ENCODE results near the gene LIPE.

Gene LIPE

DNA sequence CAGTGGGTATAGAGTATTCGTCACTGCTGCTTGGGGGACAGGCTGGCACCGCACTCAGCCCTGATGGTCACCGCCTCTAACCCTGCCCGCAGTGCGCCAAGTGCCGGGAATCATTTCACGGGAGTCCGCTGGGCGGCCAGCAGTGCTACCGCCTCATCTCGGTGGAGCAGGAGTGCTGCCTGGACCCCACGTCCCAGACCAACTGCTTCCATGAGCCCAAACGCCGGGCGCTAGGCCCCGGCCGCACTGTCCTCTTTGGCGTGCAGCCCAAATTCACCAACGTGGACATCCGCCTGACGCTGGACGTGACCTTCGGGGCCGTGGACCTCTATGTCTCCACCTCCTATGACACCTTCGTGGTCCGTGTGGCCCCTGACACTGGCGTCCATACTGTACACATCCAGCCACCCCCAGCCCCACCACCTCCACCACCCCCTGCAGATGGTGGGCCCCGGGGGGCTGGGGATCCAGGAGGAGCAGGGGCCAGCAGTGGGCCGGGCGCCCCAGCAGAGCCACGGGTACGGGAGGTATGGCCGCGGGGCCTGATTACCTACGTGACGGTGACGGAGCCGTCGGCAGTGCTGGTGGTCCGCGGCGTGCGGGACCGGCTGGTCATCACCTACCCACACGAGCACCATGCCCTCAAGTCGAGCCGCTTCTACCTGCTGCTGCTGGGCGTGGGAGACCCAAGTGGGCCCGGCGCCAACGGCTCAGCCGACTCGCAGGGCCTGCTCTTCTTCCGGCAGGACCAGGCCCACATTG is 51.6 kb downstream of the LIPE start:
- H3K27ac ChIP-seq, result no peak overlapping the region
- TF ChIP-seq, protein P1, sequence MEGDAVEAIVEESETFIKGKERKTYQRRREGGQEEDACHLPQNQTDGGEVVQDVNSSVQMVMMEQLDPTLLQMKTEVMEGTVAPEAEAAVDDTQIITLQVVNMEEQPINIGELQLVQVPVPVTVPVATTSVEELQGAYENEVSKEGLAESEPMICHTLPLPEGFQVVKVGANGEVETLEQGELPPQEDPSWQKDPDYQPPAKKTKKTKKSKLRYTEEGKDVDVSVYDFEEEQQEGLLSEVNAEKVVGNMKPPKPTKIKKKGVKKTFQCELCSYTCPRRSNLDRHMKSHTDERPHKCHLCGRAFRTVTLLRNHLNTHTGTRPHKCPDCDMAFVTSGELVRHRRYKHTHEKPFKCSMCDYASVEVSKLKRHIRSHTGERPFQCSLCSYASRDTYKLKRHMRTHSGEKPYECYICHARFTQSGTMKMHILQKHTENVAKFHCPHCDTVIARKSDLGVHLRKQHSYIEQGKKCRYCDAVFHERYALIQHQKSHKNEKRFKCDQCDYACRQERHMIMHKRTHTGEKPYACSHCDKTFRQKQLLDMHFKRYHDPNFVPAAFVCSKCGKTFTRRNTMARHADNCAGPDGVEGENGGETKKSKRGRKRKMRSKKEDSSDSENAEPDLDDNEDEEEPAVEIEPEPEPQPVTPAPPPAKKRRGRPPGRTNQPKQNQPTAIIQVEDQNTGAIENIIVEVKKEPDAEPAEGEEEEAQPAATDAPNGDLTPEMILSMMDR (conservative IDR thresholded peaks at IDR 0.05), result no peak

DNA sequence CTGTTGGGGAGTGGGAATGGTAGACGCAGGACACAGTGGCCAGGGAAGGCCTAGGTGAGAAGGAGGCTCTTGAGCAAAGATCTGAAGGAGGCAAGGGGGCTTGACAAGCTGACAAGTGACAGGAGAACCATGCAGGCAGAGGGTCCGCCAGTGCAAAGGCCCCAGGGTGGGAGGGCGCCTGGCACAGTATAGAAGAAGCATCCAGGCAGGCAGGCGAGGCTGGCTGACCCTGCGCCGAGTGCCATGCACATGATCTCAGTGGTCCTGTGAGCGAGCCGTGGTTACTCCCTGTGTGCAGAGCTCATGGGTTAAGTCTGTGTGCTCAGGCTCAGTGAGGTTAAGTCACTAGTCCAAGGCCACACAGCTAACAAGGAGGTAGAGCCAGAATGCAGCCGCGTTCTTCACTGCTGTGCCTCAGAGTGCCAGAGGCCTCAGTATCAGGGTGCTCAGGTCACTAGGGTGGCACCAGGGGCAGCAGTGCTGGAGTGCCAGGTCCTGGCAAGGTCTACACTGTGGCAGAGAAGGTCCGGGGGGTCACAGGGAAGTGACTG is 52.3 kb downstream of the LIPE start:
- TF ChIP-seq, protein P1 (conservative IDR thresholded peaks at IDR 0.05), result no peak
- H3K27ac ChIP-seq, result no peak overlapping the region

DNA sequence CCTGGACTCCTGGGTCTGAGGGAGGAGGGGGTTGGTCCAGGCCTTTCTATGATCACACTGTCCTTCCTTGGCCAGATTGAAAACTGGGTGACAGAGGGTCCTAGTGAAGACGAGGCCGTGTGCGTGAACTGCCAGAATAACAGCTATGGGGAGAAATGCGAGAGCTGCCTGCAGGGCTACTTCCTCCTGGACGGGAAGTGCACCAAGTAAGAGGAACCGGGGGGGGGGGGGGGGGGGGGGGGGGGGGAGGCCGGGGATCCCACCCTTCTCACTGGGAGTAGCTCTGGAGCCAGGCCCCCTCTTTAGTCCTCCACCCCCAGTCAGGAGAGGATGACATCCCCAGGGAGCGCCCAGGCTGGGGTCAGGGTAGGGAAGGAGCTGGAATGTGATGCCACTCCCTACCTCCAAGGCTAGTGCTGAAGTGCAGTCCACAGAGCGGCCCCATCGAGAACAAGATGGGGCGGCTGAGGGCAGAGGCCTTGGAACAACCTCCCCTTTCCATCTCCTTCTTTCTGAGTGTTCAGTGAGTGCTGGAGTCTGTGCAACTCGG is 56.5 kb downstream of the LIPE start:
- no peak overlapping the region for H3K27ac ChIP-seq
- TF ChIP-seq, protein P1 (conservative IDR thresholded peaks at IDR 0.05), result no peak

DNA sequence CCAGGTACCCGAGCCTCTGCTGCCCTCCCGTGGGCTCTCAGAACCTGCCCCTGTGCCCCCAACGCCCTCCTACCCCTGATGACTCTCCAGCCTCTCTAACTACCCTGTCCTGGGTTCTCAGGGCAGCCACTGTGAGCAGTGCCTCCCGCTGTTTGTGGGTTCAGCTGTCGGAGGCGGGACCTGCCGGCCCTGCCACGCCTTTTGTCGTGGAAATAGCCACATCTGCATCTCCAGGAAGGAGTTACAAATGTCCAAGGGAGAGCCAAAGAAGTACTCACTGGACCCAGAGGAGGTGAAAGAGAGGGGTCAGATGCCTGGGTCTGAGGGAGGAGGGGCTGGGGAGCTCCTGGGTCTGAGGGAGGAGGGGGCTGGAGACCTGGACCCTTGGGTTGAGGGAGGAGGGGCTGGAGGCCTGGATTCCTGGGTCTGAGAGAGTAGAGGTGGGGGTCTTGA is 57.1 kb downstream of the LIPE start:
- H3K27ac ChIP-seq, result no peak overlapping the region
- TF ChIP-seq, protein P1 (conservative IDR thresholded peaks at IDR 0.05), result no peak

DNA sequence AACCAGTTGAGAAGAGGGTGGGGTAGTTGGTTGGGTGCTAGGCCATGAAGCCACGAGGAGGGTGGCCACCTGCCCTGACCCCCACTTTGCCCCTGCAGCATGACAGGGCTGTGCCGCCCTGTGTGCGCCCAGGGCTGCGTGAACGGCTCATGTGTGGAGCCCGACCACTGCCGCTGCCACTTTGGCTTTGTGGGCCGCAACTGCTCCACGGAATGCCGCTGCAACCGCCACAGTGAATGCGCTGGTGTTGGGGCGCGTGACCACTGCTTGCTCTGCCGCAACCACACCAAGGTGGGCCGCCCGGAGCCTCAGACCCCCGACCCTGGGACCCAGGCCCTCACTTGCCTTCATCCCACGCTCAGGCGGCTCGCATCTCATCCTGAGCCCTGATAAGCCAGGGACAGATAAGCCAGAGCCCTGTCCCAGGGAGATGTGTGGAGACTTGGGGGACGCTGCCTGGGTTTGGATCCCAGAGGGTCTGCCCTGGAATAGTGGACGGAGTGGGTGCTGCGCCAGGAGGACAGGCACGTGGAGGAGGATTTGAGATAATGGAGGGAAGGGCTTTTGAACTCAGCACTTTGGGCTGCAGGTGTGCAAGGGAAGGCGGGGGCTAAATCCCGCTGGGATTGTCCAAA is 57.6 kb downstream of the LIPE start:
- TF ChIP-seq, protein P1 (conservative IDR thresholded peaks at IDR 0.05), result no peak

DNA sequence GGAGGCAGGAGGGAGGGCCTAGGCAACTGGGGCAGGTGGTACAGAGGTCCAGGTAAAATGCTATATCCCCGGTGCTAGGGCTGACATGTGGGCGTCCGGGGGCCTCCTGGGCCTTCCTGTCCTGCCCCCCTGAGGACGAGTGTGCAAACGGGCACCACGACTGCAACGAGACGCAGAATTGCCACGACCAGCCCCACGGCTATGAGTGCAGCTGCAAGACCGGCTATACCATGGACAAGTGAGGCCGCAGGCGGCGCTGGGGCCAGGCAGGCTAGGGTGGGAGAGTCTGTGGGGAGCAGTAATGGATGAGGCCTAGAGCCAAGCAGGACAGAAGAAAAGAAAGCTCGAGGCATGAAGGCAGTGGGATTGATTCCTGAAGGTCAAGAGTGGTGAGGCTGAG is 58.4 kb downstream of the LIPE start:
- TF ChIP-seq, protein P1 (conservative IDR thresholded peaks at IDR 0.05), result no peak
- H3K27ac ChIP-seq, result no peak overlapping the region

More for the DNA sequence above, 57.6 kb downstream of the LIPE start:
- H3K27ac ChIP-seq, result no peak overlapping the region

DNA sequence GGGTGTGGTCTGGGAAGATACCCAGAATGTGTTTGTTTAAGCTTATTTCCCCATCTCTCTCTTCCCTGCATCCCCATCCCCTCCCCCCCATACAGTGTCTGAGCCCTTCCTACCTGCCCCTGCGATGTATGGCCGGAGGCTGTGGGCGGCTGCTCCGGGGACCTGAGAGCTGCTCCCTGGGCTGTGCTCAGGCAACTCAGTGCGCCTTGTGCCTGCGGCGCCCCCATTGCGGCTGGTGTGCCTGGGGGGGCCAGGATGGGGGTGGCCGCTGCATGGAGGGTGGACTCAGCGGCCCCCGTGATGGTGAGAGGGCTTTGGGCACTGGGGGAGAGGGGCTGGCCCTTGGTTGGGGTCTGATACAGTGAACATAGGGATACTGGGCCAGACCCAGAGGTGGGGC is 58.8 kb downstream of the LIPE start:
- TF ChIP-seq, protein P1 (conservative IDR thresholded peaks at IDR 0.05), result no peak
- no peak overlapping the region for H3K27ac ChIP-seq
